ENCODE results near the gene RGS7. TPM values are rescaled to one million over a fixed set of nuclear protein-coding genes. Genes with fewer than 3 reads are reported as not detected.

Gene RGS7
- total and polyA plus RNA-seq, 2 experiments from 2014 or later = 0.32 to 1.7 TPM

DNA sequence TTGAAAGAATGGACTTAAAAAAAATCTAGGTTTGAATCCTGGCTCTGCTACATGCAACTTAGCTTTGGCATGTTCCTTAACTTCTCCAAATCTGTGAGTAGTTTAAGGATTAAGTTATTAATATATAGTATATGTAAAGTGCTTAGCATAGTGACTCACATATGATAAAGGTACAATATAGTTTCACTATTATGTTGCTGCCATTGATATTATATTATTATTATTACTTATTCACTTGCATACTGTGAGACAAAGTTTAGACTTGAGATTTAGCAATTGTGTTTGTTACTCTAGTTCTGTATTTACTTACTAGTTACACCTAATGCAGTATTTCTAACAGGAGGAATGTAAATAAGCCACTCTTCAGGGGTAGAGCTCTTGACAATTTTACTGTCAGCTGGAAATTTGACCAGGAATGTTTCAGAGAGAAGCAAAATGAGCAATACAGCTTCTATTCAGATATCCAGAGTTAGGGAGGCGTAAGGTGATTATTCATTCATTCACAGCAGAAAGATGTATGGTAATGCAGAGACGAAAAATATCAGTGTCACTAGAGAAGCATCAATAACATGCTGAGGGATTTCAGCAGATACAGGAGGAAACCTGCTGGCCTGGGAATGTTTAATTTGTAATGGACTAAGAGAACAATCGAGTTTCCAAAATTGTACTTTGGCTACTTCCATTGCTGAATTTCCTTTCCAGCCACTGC, 25.5 kb downstream of the RGS7 start:
- H3K27ac ChIP-seq = no peak overlapping the region
- no peaks in the 10 kb centered on the region for H3K36me3 ChIP-seq (ENCODE audit: low read depth)
- in situ Hi-C loops (cut with MboI) = no loop called here
- no peaks in the 10 kb centered on the region for H3K27me3 ChIP-seq (replicated peaks; ENCODE audit: insufficient read depth)
- H3K9ac ChIP-seq = no peak overlapping the region
- H3F3A ChIP-seq (ENCODE audit: insufficient read depth) = no peaks in the 10 kb centered on the region
- H3K9me3 ChIP-seq (ENCODE audit: low read depth) = no peaks in the 10 kb centered on the region
- 18 to 21% methylated on average over 3 of the region's 3 CpGs for WGBS, 2 experiments (ENCODE audit: low coverage in 1 of 2, low lambda C conversion rate in 2 of 2, missing lambda C conversion rate in 2 of 2)
- no peaks in the 10 kb centered on the region for H3K4me1 ChIP-seq (ENCODE audit: insufficient read depth)
- 0 out of 2 replicates have a peak, but pooled peaks cover 5% of the 10 kb centered on the region for H3K9me2 ChIP-seq (ENCODE audit: insufficient read depth)
- DNase-seq = no peak
- H2AFZ ChIP-seq = no peak overlapping the region
- TF ChIP-seq EZH2phosphoT487 (IDR thresholded peaks at IDR 0.05; ENCODE audit: insufficient read depth, low read depth) (no peak), EZH2 (IDR thresholded peaks at IDR 0.05; ENCODE audit: insufficient read depth, poor library complexity, severe bottlenecking) (no peak)
- no peaks in the 10 kb centered on the region for H3K79me2 ChIP-seq (ENCODE audit: insufficient read depth)
- H4K20me1 ChIP-seq (ENCODE audit: insufficient read depth) = no peaks in the 10 kb centered on the region
- no peak overlapping the region for H3K4me3 ChIP-seq
- no peak overlapping the region for H3K4me2 ChIP-seq (ENCODE audit: unreplicated experiment)

DNA sequence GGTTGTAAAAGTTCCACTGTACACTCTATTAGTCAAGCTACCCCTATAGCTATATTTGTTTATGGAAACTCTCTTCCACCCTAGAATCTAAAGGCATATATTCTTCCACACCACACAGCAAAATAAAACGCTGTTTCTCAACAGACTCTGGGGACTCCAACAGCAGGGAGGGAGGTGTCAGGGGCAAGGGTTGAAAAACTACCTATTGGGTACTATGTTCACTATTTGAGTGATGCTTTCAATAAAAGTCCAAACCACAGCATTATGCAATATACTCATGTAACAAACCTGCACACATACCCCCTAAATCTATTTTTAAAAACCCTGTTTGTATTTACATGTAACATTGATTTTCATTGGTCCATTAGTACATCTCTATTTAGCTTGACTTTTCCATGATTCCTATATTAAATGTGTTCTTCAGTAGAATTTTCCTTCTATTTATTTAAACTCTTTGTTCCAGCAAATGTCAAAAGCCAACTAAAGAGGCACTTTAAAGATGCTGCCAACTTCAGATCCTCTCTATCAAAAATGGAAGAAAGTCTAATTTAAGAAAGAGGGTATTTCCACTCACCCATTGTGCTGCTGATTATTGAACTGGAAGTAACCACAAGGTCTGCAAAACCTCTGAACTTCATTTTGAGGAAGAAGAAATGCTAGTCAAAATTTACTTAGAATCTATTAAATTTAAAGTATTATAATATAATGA, 26.2 kb downstream of the RGS7 start:
- WGBS, 2 experiments (ENCODE audit: low coverage in 1 of 2, low lambda C conversion rate in 2 of 2, missing lambda C conversion rate in 2 of 2) = 16 to 21% methylated on average over 1 of the region's 1 CpG
- Histone ChIP-seq H2AFZ (no peak overlapping the region), H3K79me2 (ENCODE audit: insufficient read depth) (no peaks in the 10 kb centered on the region), H3K9me3 (ENCODE audit: low read depth) (no peaks in the 10 kb centered on the region), H3F3A (ENCODE audit: insufficient read depth) (no peaks in the 10 kb centered on the region), H3K9ac (no peak overlapping the region), H3K9me2 (ENCODE audit: insufficient read depth) (0 out of 2 replicates have a peak, but pooled peaks cover 5% of the 10 kb centered on the region), H3K27ac (no peak overlapping the region), H3K4me3 (no peak overlapping the region), H3K36me3 (ENCODE audit: low read depth) (no peaks in the 10 kb centered on the region), H3K4me2 (ENCODE audit: unreplicated experiment) (no peak overlapping the region), H3K4me1 (ENCODE audit: insufficient read depth) (no peaks in the 10 kb centered on the region), H3K27me3 (replicated peaks; ENCODE audit: insufficient read depth) (no peaks in the 10 kb centered on the region), H4K20me1 (ENCODE audit: insufficient read depth) (no peaks in the 10 kb centered on the region)
- no peak for DNase-seq
- no peak for TF ChIP-seq EZH2 (IDR thresholded peaks at IDR 0.05; ENCODE audit: insufficient read depth, poor library complexity, severe bottlenecking)
- TF ChIP-seq EZH2phosphoT487 (IDR thresholded peaks at IDR 0.05; ENCODE audit: insufficient read depth, low read depth) = no peak
- in situ Hi-C loops (cut with MboI) = no loop called here

DNA sequence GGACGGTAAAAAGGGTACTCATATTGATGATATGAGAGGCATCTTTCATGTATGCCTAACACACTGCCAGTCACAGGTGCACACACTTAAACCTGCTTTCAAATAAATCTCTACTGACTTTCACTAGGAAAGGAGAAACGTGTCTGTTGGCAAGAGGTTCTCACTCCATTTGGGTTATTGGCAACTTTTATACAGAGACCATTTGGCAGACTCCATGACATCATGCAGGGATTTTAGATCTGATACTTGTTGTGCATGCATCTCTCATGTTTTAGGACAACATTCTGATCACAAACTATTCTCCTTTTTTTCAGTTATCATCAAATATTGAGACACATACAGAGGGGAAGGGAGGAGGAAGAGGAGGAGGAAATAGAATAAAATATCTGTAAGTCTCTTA, 31.5 kb downstream of the RGS7 start:
- no peak overlapping the region for H3K9ac ChIP-seq
- no peaks in the 10 kb centered on the region for H4K20me1 ChIP-seq (ENCODE audit: insufficient read depth)
- in situ Hi-C loops (cut with MboI) = no loop called here
- H3K27me3 ChIP-seq (replicated peaks; ENCODE audit: insufficient read depth) = no peaks in the 10 kb centered on the region
- no peak overlapping the region for H3K4me3 ChIP-seq
- no peak for DNase-seq
- WGBS, 2 experiments (ENCODE audit: low coverage in 1 of 2, low lambda C conversion rate in 2 of 2, missing lambda C conversion rate in 2 of 2) = 33 to 39% methylated on average over 2 of the region's 2 CpGs
- no peaks in the 10 kb centered on the region for H3F3A ChIP-seq (ENCODE audit: insufficient read depth)
- H2AFZ ChIP-seq = no peak overlapping the region
- no peaks in the 10 kb centered on the region for H3K79me2 ChIP-seq (ENCODE audit: insufficient read depth)
- H3K9me2 ChIP-seq (ENCODE audit: insufficient read depth) = 0 out of 2 replicates have a peak, but pooled peaks cover 5% of the 10 kb centered on the region
- no peaks in the 10 kb centered on the region for H3K36me3 ChIP-seq (ENCODE audit: low read depth)
- H3K4me1 ChIP-seq (ENCODE audit: insufficient read depth) = no peaks in the 10 kb centered on the region
- no peak overlapping the region for H3K4me2 ChIP-seq (ENCODE audit: unreplicated experiment)
- no peaks in the 10 kb centered on the region for H3K9me3 ChIP-seq (ENCODE audit: low read depth)
- TF ChIP-seq EZH2 (IDR thresholded peaks at IDR 0.05; ENCODE audit: insufficient read depth, poor library complexity, severe bottlenecking) (no peak), EZH2phosphoT487 (IDR thresholded peaks at IDR 0.05; ENCODE audit: insufficient read depth, low read depth) (no peak)
- no peak overlapping the region for H3K27ac ChIP-seq

DNA sequence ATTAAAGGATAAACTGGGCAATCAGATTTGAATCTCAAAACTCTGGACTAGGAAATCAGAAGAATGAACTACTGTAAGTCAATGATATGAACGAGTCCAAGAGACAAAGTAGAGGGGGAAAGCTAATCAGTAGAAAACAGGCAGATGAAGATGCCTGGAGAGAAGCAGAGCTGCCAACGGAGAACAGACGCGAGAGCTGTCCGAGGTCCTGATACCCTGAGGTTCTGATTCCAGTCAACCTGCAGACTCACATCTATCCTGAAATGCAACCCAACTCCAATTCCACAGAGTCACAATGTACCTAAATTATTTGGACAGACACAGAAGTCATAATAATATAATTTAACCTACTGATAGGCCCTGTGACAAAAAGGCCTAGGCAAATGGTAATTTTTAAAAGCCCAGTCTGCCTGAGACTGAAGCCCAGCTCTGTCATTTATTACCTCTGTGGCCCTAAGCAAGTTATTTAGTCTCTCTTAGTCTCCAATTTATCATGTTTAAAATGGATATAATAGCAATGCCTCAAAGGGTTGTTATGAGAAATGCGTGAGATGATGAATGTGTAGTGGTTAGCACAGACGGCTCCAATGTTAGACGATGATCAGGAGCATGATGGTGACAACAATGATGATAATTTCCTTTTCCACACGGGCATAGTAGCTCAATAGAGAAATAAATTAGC, 33.4 kb downstream of the RGS7 start:
- 17 to 26% methylated on average over 9 of the region's 9 CpGs for WGBS, 2 experiments (ENCODE audit: low coverage in 1 of 2, low lambda C conversion rate in 2 of 2, missing lambda C conversion rate in 2 of 2)
- no peaks in the 10 kb centered on the region for H3F3A ChIP-seq (ENCODE audit: insufficient read depth)
- no peaks in the 10 kb centered on the region for H4K20me1 ChIP-seq (ENCODE audit: insufficient read depth)
- no peak overlapping the region for H3K4me3 ChIP-seq
- H3K27me3 ChIP-seq (replicated peaks; ENCODE audit: insufficient read depth) = no peaks in the 10 kb centered on the region
- H3K9me3 ChIP-seq (ENCODE audit: low read depth) = no peaks in the 10 kb centered on the region
- in situ Hi-C loops (cut with MboI) = no loop called here
- H3K79me2 ChIP-seq (ENCODE audit: insufficient read depth) = no peaks in the 10 kb centered on the region
- no peak overlapping the region for H2AFZ ChIP-seq
- TF ChIP-seq EZH2 (IDR thresholded peaks at IDR 0.05; ENCODE audit: insufficient read depth, poor library complexity, severe bottlenecking) (no peak), EZH2phosphoT487 (IDR thresholded peaks at IDR 0.05; ENCODE audit: insufficient read depth, low read depth) (no peak)
- no peaks in the 10 kb centered on the region for H3K36me3 ChIP-seq (ENCODE audit: low read depth)
- H3K4me1 ChIP-seq (ENCODE audit: insufficient read depth) = no peaks in the 10 kb centered on the region
- DNase-seq = peak; percentile 56
- H3K9ac ChIP-seq = no peak overlapping the region
- H3K27ac ChIP-seq = no peak overlapping the region
- no peaks in the 10 kb centered on the region for H3K9me2 ChIP-seq (ENCODE audit: insufficient read depth)
- no peak overlapping the region for H3K4me2 ChIP-seq (ENCODE audit: unreplicated experiment)

All from GM23248 (cell line).